Panc1 (cell line): ENCODE data around the gene SPPL2A. TPM values are rescaled to one million over a fixed set of nuclear protein-coding genes. Genes with fewer than 3 reads are reported as not detected.
"Not testable (repeated sequence)": the region's sequence is repeated elsewhere in the genome, so short reads cannot be mapped to it uniquely, and the experiment has no call there.

Source experiments
- ATAC-seq: fragments of 200-7000 bp; cut with Tn5 transposase; 2 replicates; pipeline ENCODE4 v1.9.1; 2020; ENCODE audit warnings: mild to moderate bottlenecking, moderate library complexity
- BruUV-seq: library from RNA; stranded (reverse); fragments of 400-500 nt; replicated peaks from 2 replicates; lab custom pipeline; 2021; lab: Mats Ljungman, UMichigan
- CTCF ChIA-PET: fragments of 300-600 bp; sonication (Branson Sonifier 250); formaldehyde crosslinking; loops from one replicate; lab custom pipeline; 2022; ENCODE audit warnings: antibody characterized with exemption; lab: Charles Lee
- POLR2A ChIA-PET: fragments of 300-600 bp; sonication (Branson Sonifier 250); formaldehyde crosslinking; loops from one replicate; lab custom pipeline; 2022; ENCODE audit warnings: antibody characterized with exemption; lab: Charles Lee
- DNase-seq: peaks from one replicate; pipeline ENCODE4 v3.0.0-alpha.2; 2010; ENCODE audit warnings: low read depth, low spot score
- H3K27ac ChIP-seq: 2 replicates; pipeline ENCODE4 v1.5.1; 2011; ENCODE audit warnings: mild to moderate bottlenecking, low read length, inconsistent platforms
- H3K27me3 ChIP-seq: fragments of 200-500 bp; sonication (Bioruptor generic); 2 replicates; pipeline ENCODE4 v1.6.0; 2014; ENCODE audit warnings: low read length, inconsistent platforms; ENCODE audit not compliant: control insufficient read depth, insufficient read depth
- H3K36me3 ChIP-seq: fragments of 200-500 bp; sonication (Bioruptor generic); 2 replicates; pipeline ENCODE4 v1.5.1; 2014; ENCODE audit warnings: inconsistent platforms, mild to moderate bottlenecking, low read length, moderate library complexity; ENCODE audit not compliant: control insufficient read depth, insufficient read depth
- H3K4me1 ChIP-seq: 2 replicates; pipeline ENCODE4 v1.5.1; 2011; ENCODE audit warnings: inconsistent platforms, mild to moderate bottlenecking, low read length, moderate library complexity; ENCODE audit not compliant: control insufficient read depth, insufficient read depth
- H3K4me3 ChIP-seq, 2 experiments: 2 replicates each; pipeline ENCODE4 v1.5.1; 2011 to 2012; ENCODE audit warnings: low read depth in 2 of 2, low read length in 2 of 2, mild to moderate bottlenecking in 2 of 2, inconsistent platforms in 1 of 2, moderate library complexity in 1 of 2
- H3K9me3 ChIP-seq: fragments of 200-500 bp; sonication (Bioruptor generic); 2 replicates; pipeline ENCODE4 v1.5.1; 2014; ENCODE audit warnings: low read depth, mild to moderate bottlenecking, inconsistent platforms, low read length, moderate library complexity; ENCODE audit not compliant: control insufficient read depth, insufficient read depth
- POLR2AphosphoS5 ChIP-seq: IDR thresholded peaks from 2 replicates; pipeline ENCODE4 v1.6.1; 2012; ENCODE audit warnings: mild to moderate bottlenecking, low read depth, low read length, moderate library complexity
- REST ChIP-seq, 2 experiments: IDR thresholded peaks; 2 replicates each; pipeline ENCODE4 v1.6.1; 2011 to 2012; ENCODE audit warnings: low read depth in 2 of 2, control low read depth in 1 of 2, low read length in 1 of 2, mild to moderate bottlenecking in 1 of 2, moderate library complexity in 1 of 2; ENCODE audit not compliant: insufficient read depth in 1 of 2
- SIN3A ChIP-seq: IDR thresholded peaks from 2 replicates; pipeline ENCODE4 v1.6.1; 2012; ENCODE audit warnings: low read depth, mild to moderate bottlenecking, low read length, moderate library complexity, borderline replicate concordance; ENCODE audit not compliant: insufficient read depth
- TCF7L2 ChIP-seq: IDR thresholded peaks from 2 replicates; pipeline ENCODE4 v1.6.1; 2011; ENCODE audit warnings: mild to moderate bottlenecking, low read depth, low read length, inconsistent platforms
- in situ Hi-C: cut with HindIII; loops from 2 replicates; pipeline ENCODE4 v1.10.0; 2016; ENCODE audit warnings: low sequenced_read_pairs, low pct_unique_long_range_greater_than_20kb
- intact Hi-C: fragments of 100-400 bp; cut with micrococcal nuclease; formaldehyde crosslinking; loops from one replicate; pipeline ENCODE4 v1.10.0; 2022; ENCODE audit not compliant: unreplicated experiment
- total RNA-seq: library from RNA; stranded (reverse); gene quantifications from one replicate; pipeline ENCODE4 v1.2.1, GENCODE V29; 2021; ENCODE audit not compliant: unreplicated experiment
- TF ChIP-seq, protein P1 (sequence below): fragments of 450-650 bp; IDR thresholded peaks from 2 replicates; pipeline ENCODE4 v1.5.1; 2017; ENCODE audit warnings: mild to moderate bottlenecking

Gene SPPL2A
- total RNA-seq, 1 experiment from 2014 or later = 154 TPM

GRCh38 chr15:50697109-50697797 is 68.3 kb downstream of the SPPL2A start:
- ATAC-seq (no peak), DNase-seq (no peak)
- no peaks in the 10 kb centered on the region for H3K4me1 ChIP-seq
- POLR2A ChIA-PET = interaction anchor here (0.6 kb wide), 1 partner anchor 8 kb away, joined by 13 read pairs; no protein-coding TSS in a partner anchor
- in situ Hi-C loops (no loop called here), intact Hi-C loops (no loop called here)
- H3K27me3 ChIP-seq = no peaks in the 10 kb centered on the region
- no peaks in the 10 kb centered on the region for H3K36me3 ChIP-seq
- CTCF ChIA-PET = no interaction called here
- TF ChIP-seq, protein P1, sequence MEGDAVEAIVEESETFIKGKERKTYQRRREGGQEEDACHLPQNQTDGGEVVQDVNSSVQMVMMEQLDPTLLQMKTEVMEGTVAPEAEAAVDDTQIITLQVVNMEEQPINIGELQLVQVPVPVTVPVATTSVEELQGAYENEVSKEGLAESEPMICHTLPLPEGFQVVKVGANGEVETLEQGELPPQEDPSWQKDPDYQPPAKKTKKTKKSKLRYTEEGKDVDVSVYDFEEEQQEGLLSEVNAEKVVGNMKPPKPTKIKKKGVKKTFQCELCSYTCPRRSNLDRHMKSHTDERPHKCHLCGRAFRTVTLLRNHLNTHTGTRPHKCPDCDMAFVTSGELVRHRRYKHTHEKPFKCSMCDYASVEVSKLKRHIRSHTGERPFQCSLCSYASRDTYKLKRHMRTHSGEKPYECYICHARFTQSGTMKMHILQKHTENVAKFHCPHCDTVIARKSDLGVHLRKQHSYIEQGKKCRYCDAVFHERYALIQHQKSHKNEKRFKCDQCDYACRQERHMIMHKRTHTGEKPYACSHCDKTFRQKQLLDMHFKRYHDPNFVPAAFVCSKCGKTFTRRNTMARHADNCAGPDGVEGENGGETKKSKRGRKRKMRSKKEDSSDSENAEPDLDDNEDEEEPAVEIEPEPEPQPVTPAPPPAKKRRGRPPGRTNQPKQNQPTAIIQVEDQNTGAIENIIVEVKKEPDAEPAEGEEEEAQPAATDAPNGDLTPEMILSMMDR = no peak
- no peak for TF ChIP-seq REST (IDR thresholded peaks at IDR 0.05; ENCODE audit: insufficient read depth in 1 of 2, low read depth in 2 of 2, low read length in 1 of 2)
- no peak for TF ChIP-seq SIN3A
- TF ChIP-seq TCF7L2 = no peak
- no peak for TF ChIP-seq POLR2AphosphoS5
- no peaks in the 10 kb centered on the region for H3K9me3 ChIP-seq
- BruUV-seq = no TSS peak
- no peak overlapping the region for H3K27ac ChIP-seq
- H3K4me3 ChIP-seq = no peak overlapping the region

GRCh38 chr15:50694634-50695165 is 70.8 kb downstream of the SPPL2A start:
- intact Hi-C loops, ATAC-seq: not testable (repeated sequence)

DNA sequence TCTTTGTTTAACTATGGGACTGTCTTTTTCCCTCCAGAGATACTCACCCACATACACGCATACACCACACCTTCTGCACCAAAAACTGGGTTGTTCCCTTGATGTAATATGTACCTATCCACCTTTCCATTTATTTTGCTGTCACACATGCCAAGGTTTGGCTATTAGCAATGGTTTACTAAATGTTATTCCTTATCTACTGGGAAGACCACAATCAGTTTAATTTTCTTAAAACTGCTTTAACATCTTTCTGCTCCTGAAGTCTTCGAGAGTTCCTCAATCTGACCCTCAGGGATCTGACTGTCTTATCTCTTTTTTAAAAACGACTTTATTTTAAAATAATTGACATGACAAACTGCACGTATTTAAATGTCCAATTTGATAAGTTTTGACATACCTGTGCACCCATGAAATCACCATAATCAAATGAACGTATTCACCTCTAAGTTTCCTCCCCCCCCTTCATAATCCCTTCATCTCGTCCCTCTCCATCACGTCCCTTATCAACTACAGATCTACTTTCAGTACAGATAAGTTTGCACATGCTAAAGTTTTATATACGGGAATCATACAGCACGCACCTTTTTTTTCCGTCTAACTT is 78.1 kb downstream of the SPPL2A start:
- in situ Hi-C loops (no loop called here), intact Hi-C loops (no loop called here)
- Histone ChIP-seq H3K9me3 (no peaks in the 10 kb centered on the region), H3K27me3 (no peaks in the 10 kb centered on the region), H3K4me1 (peaks cover 15% of the 10 kb centered on the region), H3K27ac (peak overlapping the region; percentile 94), H3K36me3 (no peaks in the 10 kb centered on the region), H3K4me3 (peak overlapping the region; percentile 75 to 81)
- BruUV-seq = no TSS peak
- ChIA-PET POLR2A (no interaction called here), CTCF (no interaction called here)
- ATAC-seq (peak; percentile 14), DNase-seq (no peak)
- no peak for TF ChIP-seq TCF7L2
- no peak for TF ChIP-seq REST (IDR thresholded peaks at IDR 0.05; ENCODE audit: insufficient read depth in 1 of 2, low read depth in 2 of 2, low read length in 1 of 2)
- no peak for TF ChIP-seq POLR2AphosphoS5
- TF ChIP-seq SIN3A = no peak
- TF ChIP-seq, protein P1 = no peak

More at GRCh38 chr15:50694634-50695165, 70.8 kb downstream of the SPPL2A start:
- H3K4me1 ChIP-seq, H3K36me3 ChIP-seq, DNase-seq, BruUV-seq, CTCF ChIA-PET, H3K27ac ChIP-seq, in situ Hi-C loops, H3K9me3 ChIP-seq, H3K4me3 ChIP-seq, H3K27me3 ChIP-seq: not testable (repeated sequence)
- POLR2A ChIA-PET = interaction anchor here (0.6 kb wide), 2 partner anchors 66 to 257 kb away, joined by 3 to 6 read pairs; no protein-coding TSS in a partner anchor
